ENCODE measurements around the gene TRIO.
A peak's percentile ranks its signal among the peaks of the same experiment; 100 is the strongest.

GRCh38 chr5:14108170-14108996 is 34.8 kb upstream of the TRIO start:
- peak in 5 of 6 experiments; percentile 55 to 80 (median 63) for TF ChIP-seq CTCF (IDR thresholded peaks at IDR 0.05)
- TF ChIP-seq POLR2A (IDR thresholded peaks at IDR 0.05): no peak
